Inflammatory macrophage treated with lipopolysaccharide for 1 hour (primary cell): ENCODE results near the gene RNFT1.

Experiments used
- DNase-seq, 2 donors: peaks; one replicate each; pipeline ENCODE4 v3.0.0-alpha.2; 2020 to 2022

The RNFT1 gene

DNA sequence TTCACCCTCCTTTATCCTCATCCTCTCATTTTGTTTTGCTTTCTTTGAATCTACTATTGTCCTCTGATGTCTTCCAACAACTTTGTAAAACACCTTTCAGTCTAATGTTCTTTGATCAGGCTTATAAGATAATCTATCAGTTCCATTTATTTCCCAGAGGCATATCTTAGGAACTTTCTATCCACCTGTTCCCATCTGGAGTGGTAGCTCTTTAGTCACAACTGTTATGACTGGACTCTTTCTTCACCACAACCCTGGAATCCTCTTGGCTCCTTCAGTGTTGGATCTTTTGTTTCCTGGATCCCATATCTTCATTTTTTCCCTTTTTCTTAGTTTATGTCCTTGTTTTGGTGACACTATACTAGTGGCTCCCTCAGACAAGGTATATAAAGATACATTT is 48.1 kb downstream of the RNFT1 start:
- no peak for DNase-seq

DNA sequence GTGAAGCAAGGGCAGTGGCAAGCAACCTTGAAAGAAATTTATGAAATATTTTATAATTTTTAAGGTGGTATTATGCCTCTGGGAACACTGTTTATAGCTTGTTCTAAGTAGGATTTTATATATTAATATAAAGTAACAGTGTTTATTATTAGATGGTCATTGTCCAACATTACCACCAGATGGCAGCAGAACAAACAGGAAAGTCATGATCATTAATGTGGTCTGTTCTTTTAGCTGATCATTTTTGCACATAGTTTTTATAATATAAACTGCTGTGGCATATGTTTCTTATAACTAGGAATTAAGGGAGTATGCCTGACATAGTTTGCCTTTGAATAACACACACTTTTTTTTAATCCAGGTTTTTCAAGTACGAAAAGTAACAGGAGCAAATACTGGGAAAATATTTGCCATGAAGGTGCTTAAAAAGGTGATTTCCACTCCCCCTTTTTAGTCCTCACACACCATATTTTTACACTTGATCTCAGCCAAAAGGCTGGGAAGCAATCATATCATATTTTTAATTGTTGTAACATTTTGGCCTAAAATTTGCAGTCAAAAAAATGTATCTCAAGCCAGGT is 50.2 kb downstream of the RNFT1 start:
- DNase-seq = peak; percentile 27 to 69

DNA sequence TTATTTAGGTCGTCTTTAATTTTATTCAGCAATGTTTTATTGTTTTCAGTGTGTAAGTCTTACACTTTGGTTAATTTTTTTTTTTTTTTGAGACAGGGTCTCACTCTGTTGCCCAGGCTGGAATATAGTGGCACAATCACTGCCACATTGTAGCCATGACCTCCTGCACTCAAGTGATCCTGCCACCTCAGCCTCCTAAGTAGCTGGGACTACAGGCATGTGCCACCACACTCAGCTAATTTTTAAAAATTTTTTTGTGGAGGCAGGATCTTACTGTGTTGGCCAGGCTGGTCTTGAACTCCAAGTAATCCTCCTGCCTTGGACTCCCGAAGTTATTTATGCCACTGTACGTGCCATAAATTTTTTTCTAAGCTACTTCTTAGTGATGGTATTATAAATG is 57.1 kb downstream of the RNFT1 start:
- no peak for DNase-seq

GRCh38 chr17:59903455-59903854 is 61.1 kb downstream of the RNFT1 start:
- no peak for DNase-seq
